ENCODE measurements around the gene FOXB1.

The FOXB1 gene

DNA sequence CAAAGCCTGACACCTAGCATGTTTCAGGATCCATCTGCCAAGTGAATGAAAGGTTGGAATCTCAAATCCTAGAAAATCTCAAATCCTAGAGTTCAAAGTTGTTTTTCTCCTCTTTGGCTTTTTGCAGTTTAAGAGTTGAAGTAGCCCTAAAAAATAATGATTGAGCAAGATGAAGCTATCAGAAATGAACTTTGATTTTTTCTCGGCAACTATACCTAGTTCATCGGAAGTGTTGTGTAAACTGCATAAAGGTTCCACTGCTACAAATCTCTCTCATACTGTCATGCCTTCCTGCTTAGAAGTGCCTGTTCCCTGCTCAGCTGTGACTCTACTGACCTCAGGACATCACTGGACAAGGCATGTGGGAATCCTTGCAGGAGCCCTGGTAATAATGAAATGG, 35.8 kb upstream of the FOXB1 start:
- no peak overlapping the region for H3K4me3 ChIP-seq (replicated peaks; ENCODE audit: low read depth, low read length)
- TF ChIP-seq, protein P1, sequence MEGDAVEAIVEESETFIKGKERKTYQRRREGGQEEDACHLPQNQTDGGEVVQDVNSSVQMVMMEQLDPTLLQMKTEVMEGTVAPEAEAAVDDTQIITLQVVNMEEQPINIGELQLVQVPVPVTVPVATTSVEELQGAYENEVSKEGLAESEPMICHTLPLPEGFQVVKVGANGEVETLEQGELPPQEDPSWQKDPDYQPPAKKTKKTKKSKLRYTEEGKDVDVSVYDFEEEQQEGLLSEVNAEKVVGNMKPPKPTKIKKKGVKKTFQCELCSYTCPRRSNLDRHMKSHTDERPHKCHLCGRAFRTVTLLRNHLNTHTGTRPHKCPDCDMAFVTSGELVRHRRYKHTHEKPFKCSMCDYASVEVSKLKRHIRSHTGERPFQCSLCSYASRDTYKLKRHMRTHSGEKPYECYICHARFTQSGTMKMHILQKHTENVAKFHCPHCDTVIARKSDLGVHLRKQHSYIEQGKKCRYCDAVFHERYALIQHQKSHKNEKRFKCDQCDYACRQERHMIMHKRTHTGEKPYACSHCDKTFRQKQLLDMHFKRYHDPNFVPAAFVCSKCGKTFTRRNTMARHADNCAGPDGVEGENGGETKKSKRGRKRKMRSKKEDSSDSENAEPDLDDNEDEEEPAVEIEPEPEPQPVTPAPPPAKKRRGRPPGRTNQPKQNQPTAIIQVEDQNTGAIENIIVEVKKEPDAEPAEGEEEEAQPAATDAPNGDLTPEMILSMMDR (IDR thresholded peaks at IDR 0.05; ENCODE audit: low read length, missing control alignments), result no peak
- no peak for DNase-seq (ENCODE audit: low read depth)

DNA sequence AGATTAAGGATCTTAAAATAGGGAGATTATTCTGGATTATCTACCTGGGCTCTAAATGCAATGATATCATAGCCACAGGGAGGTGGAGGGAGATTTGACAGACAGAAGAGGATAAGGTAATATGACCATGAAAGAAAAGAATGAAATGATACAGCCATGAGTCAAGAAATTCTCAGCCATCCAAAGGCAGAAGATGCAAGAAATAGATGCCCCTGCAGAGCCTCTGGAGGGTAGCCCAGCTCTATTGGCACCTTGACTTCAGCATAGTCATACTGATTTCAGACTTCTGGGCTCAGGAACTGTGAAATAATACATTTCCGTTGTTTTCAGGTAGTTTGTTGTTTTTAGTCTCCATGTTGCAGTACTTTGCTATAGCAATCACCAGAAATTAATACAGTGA, 31.9 kb upstream of the FOXB1 start:
- TF ChIP-seq, protein P1 (IDR thresholded peaks at IDR 0.05; ENCODE audit: low read length, missing control alignments), result no peak
- no peak overlapping the region for H3K4me3 ChIP-seq (replicated peaks; ENCODE audit: low read depth, low read length)
- DNase-seq (ENCODE audit: low read depth), result no peak

DNA sequence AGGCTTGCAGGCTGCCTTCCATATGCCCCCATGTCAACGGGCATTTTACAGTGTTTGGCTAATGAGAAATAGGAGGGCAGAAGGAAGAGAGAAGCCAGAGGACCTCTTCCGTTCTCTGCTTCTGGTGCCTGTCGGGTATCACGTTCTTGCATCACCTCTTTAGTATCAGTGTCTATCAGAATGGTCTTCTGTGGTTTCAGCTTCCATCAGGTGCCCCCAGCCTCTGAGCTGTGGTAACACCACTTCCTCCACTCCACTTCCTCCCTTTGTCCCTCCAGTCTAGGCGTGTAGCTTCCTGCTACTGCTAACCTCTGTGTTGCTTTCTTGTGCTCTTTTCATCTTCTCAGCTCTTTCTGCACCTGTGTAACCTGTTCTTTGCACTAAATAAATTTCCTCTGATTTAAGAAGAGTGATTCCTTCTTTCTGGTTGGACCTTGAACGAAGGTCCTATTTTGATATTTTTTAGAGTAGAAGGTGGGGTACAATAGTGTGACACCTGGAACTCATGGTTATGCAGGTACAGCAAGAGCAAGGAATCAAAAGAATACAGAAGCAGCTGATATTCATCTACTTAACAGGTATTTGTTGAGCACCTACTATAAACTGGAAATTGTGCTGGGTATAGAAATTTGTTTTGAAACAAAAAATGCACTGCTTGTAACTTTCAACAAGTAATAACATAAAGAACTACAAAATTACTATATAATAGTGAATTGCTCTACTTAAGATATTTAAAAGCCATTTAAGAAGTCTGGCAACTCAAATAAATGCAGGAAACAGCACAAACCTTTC, 27.4 kb upstream of the FOXB1 start:
- no peak overlapping the region for H3K4me3 ChIP-seq (replicated peaks; ENCODE audit: low read depth, low read length)
- DNase-seq (ENCODE audit: low read depth), result no peak
- TF ChIP-seq, protein P1 (IDR thresholded peaks at IDR 0.05; ENCODE audit: low read length, missing control alignments), result no peak

DNA sequence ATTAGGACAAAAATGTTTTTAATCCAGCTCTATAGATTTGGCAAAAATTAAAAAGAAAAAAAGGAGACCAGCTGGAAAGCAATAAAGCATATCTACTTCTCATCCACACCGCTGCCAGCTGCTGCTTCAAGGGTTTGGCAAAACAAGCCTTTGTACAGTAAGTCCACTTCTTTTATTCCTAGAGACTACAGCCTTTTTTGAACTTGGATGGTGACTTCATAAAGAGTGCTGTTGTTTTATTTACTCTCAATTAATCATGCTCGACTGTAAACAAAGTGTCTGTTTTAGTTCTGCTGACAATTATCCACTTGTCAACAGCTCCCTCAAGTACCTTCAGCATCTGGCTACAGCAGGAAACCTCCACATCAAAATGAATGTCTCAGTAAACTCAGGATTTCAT, 12.3 kb upstream of the FOXB1 start:
- DNase-seq (ENCODE audit: low read depth), result no peak
- TF ChIP-seq, protein P1 (IDR thresholded peaks at IDR 0.05; ENCODE audit: low read length, missing control alignments), result no peak
- H3K4me3 ChIP-seq (replicated peaks; ENCODE audit: low read depth, low read length), result no peak overlapping the region

DNA sequence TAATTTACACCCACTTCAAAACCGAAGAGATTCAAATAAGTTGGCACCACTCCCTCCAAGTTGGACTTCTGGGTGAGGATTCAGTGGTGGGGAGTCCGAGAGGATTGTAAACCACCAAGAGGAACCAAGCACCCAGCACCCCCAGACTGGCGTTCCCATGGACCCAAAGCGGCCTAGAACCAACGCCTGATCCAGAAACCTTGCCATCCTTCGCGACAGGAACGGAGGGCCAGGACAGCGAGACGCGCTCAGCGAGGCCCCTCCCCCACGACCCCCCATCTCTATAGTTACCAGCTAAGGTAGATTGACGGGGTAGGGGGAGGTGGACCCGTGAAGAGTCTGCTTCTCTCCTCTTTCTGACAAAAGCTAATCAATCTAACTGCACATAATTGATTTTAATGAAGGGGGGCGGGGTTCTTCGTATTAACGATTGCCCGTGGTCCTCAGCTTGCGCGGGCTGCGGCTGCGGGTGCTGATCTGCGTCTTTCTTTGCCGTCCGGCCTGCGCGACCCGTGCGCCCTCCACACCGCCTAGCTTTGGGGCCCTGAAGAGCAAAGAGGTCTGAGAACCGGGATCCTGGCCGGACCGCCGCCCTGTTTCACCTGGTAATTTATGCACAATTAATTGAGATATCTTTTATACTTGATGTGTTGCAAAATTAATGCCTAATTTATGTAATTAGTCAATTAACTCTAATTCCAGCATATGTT, 10.9 kb upstream of the FOXB1 start:
- DNase-seq (ENCODE audit: low read depth), result no peak
- no peak overlapping the region for H3K4me3 ChIP-seq (replicated peaks; ENCODE audit: low read depth, low read length)
- TF ChIP-seq, protein P1 (IDR thresholded peaks at IDR 0.05; ENCODE audit: low read length, missing control alignments), result no peak

DNA sequence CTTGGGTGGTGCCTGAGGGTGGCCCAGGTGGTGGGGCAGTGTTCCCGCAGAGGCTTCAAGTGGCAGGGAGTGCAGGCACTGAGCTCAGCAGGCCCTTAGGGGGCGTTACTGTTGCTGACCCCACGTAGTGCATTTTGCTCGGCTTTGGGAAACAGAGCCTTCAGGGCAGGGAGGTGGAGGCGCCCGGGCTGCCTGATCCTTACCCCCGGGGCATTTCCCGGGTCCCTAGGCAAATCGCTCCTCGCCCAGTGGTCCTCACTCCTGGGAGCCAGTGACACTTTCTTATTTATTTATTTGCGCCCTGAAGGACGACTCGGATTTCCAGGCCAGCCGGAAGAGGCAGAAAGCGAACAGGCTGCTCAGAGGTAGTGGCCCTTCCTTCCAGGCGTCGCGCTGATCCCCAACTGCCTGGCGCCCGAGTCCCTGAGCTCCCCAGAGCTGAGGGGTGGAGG, 10.1 kb upstream of the FOXB1 start:
- DNase-seq (ENCODE audit: low read depth), result no peak
- no peak overlapping the region for H3K4me3 ChIP-seq (replicated peaks; ENCODE audit: low read depth, low read length)
- TF ChIP-seq, protein P1 (IDR thresholded peaks at IDR 0.05; ENCODE audit: low read length, missing control alignments), result no peak

Data from fibroblast of pulmonary artery (primary cell).